HepG2 (cell line): ENCODE results near the gene HELZ2. TPM values are rescaled to one million over a fixed set of nuclear protein-coding genes. Genes with fewer than 3 reads are reported as not detected.

ENCODE experiments used
- ATAC-seq: fragments of 200-7000 bp; cut with Tn5 transposase; 3 replicates; pipeline ENCODE4 v1.9.1; 2020; ENCODE audit warnings: mild to moderate bottlenecking, moderate library complexity
- BruUV-seq: library from RNA; stranded (reverse); fragments of 400-500 nt; replicated peaks from 2 replicates; lab custom pipeline; 2021; lab: Mats Ljungman, UMichigan
- CTCF ChIA-PET: fragments of 300-600 bp; formaldehyde crosslinking; extraction: SDS; loops from one replicate; lab custom pipeline; 2021; ENCODE audit warnings: low total read pairs, inconsistent platforms, low intra/inter-chr PET ratio; lab: Yijun Ruan, JAX
- POLR2A ChIA-PET: fragments of 350-600 bp; sonication (Branson Sonifier 250); formaldehyde crosslinking; loops from one replicate; lab custom pipeline; 2020; ENCODE audit warnings: antibody characterized with exemption, inconsistent platforms; lab: Yijun Ruan, JAX
- DNase-seq: peaks from one replicate; pipeline ENCODE4 v3.0.0-alpha.2; 2015; ENCODE audit warnings: low spot score
- FAIRE-seq: peaks from 3 replicates; lab custom pipeline; 2011; peaks lifted over from hg19 to GRCh38; lab: Jason Lieb, UNC
- H2AFZ ChIP-seq: one replicate; pipeline ENCODE4 v1.6.1; 2011; ENCODE audit warnings: low read length, inconsistent platforms
- H3K27ac ChIP-seq: fragments of 300-600 bp; 3 replicates; pipeline ENCODE4 v1.8.0; 2011; ENCODE audit warnings: mixed run types, mild to moderate bottlenecking, mixed read lengths, low read length, inconsistent platforms; ENCODE audit not compliant: insufficient read depth; ENCODE audit errors: extremely low read length
- H3K27me3 ChIP-seq, 2 experiments: fragments of 200-600 bp in 1 of 2; 2 replicates in 1 of 2; 3 replicates in 1 of 2; pipeline versions ENCODE4 v1.6.0 to v1.8.0; 2011; ENCODE audit warnings: low read length in 2 of 2, mild to moderate bottlenecking in 2 of 2, moderate library complexity in 2 of 2, inconsistent platforms in 1 of 2; ENCODE audit not compliant: insufficient read depth in 2 of 2, control insufficient read depth in 1 of 2
- H3K36me3 ChIP-seq, 2 experiments: fragments of 200-600 bp in 1 of 2; replicated peaks in 1 of 2; 2 replicates in 1 of 2; 3 replicates in 1 of 2; pipeline versions ENCODE4 v1.5.1 to v1.8.0; 2011; ENCODE audit warnings: low read length in 2 of 2, inconsistent platforms in 1 of 2; ENCODE audit not compliant: insufficient read depth in 2 of 2, control insufficient read depth in 1 of 2
- H3K4me1 ChIP-seq: 2 replicates; pipeline ENCODE4 v1.5.1; 2012; ENCODE audit warnings: low read length, inconsistent platforms; ENCODE audit not compliant: insufficient read depth
- H3K4me2 ChIP-seq: 2 replicates; pipeline ENCODE4 v1.6.0; 2011; ENCODE audit warnings: low read depth, low read length, inconsistent platforms
- H3K4me3 ChIP-seq, 3 experiments: fragments of 200-600 bp in 1 of 3; sonication (generic), shearing (Covaris generic) in 1 of 3; replicated peaks in 1 of 3; 2 replicates each; pipeline ENCODE4 v1.5.1; 2011 to 2016; ENCODE audit warnings: low read length in 3 of 3, inconsistent platforms in 2 of 3, low read depth in 2 of 3, mild to moderate bottlenecking in 2 of 3, control low read depth in 1 of 3, mixed read lengths in 1 of 3; ENCODE audit not compliant: insufficient read depth in 1 of 3
- H3K79me2 ChIP-seq: one replicate; pipeline ENCODE4 v1.6.1; 2011; ENCODE audit warnings: low read length, inconsistent platforms; ENCODE audit not compliant: insufficient read depth
- H3K9ac ChIP-seq: 2 replicates; pipeline ENCODE4 v1.6.0; 2011; ENCODE audit warnings: mild to moderate bottlenecking, low read depth, low read length, inconsistent platforms; ENCODE audit not compliant: insufficient read depth
- H3K9me3 ChIP-seq: 2 replicates; pipeline ENCODE4 v1.5.1; 2012; ENCODE audit warnings: mild to moderate bottlenecking, low read length
- H4K20me1 ChIP-seq: 2 replicates; pipeline ENCODE4 v1.6.0; 2011; ENCODE audit warnings: inconsistent platforms, mild to moderate bottlenecking, low read length, moderate library complexity; ENCODE audit not compliant: insufficient read depth
- DZIP1 ChIP-seq: sonication (generic); formaldehyde crosslinking; IDR thresholded peaks from 2 replicates; pipeline ENCODE4 v1.5.0; 2020; ENCODE audit warnings: mild to moderate bottlenecking, missing genetic modification reagents
- GABPA ChIP-seq, 2 experiments: IDR thresholded peaks; 2 replicates each; pipeline ENCODE4 v1.6.1; 2011 to 2016; ENCODE audit warnings: low read depth in 2 of 2, low read length in 1 of 2, missing biosample characterization in 1 of 2, missing genetic modification characterization in 1 of 2
- HCFC1 ChIP-seq: fragments of 150-350 bp; IDR thresholded peaks from 2 replicates; pipeline ENCODE4 v1.6.1; 2014; ENCODE audit warnings: low read depth, low read length
- MTA1 ChIP-seq: sonication (generic); formaldehyde crosslinking; IDR thresholded peaks from 2 replicates; pipeline ENCODE4 v1.4.0; 2020; ENCODE audit warnings: missing genetic modification reagents, mild to moderate bottlenecking, borderline replicate concordance
- TRIM22 ChIP-seq: fragments of 450-650 bp; IDR thresholded peaks from 2 replicates; pipeline ENCODE4 v1.6.1; 2017
- ZNF333 ChIP-seq: sonication (generic); formaldehyde crosslinking; IDR thresholded peaks from 2 replicates; pipeline ENCODE4 v1.4.0; 2020; ENCODE audit warnings: mild to moderate bottlenecking, missing genetic modification reagents, borderline replicate concordance
- ZNF556 ChIP-seq: sonication (generic); formaldehyde crosslinking; IDR thresholded peaks from 2 replicates; pipeline ENCODE4 v1.4.0; 2020; ENCODE audit warnings: mild to moderate bottlenecking, missing genetic modification reagents, borderline replicate concordance
- ZNF883 ChIP-seq: sonication (generic); formaldehyde crosslinking; IDR thresholded peaks from 2 replicates; pipeline ENCODE4 v1.5.1; 2020; ENCODE audit warnings: mild to moderate bottlenecking, missing genetic modification reagents; ENCODE audit errors: not compliant biosample characterization
- WGBS: methylation state at CpG from one replicate; pipeline ENCODE4 v1.1.6; 2017; ENCODE audit warnings: low lambda C conversion rate; 5-methylcytosine and 5-hydroxymethylcytosine counted together
- in situ Hi-C: cut with HindIII; loops from 2 replicates; pipeline ENCODE4 v1.10.0; 2017; ENCODE audit warnings: low pct_unique_long_range_greater_than_20kb; ENCODE audit not compliant: extremely low pct_ligation_motif_present
- intact Hi-C: fragments of 100-400 bp; cut with micrococcal nuclease; formaldehyde crosslinking; loops from one replicate; pipeline ENCODE4 v1.10.0; 2022; ENCODE audit not compliant: unreplicated experiment
- polyA plus RNA-seq, 8 experiments: library from polyadenylated mRNA; depleted of rRNA in 3 of 8; stranded (reverse) in 7 of 8; unstranded in 1 of 8; fragments of >200 nt; fragmentation: Illumina TruSeq in 4 of 8; extraction: Trizol in 4 of 8; gene quantifications; 2 replicates each; pipeline versions ENCODE4 v1.2.1 to v1.2.3, GENCODE V29; 2011 to 2016; ENCODE audit warnings: low read depth in 4 of 8, missing spikeins in 1 of 8, mixed read lengths in 1 of 8; ENCODE audit not compliant: insufficient read depth in 1 of 8
- total RNA-seq, 5 experiments: library from RNA; depleted of rRNA; stranded (reverse); fragments of >200 nt; fragmentation: Illumina TruSeq; extraction: Trizol; gene quantifications; 2 replicates each; pipeline ENCODE4 v1.2.3, GENCODE V29; 2016; ENCODE audit warnings: low read depth in 1 of 5
- TF ChIP-seq, protein P1 (sequence below): sonication (generic); formaldehyde crosslinking; IDR thresholded peaks from 2 replicates; pipeline ENCODE4 v1.5.1; 2020; ENCODE audit warnings: mild to moderate bottlenecking, missing genetic modification reagents, moderate library complexity

Gene HELZ2
- total and polyA plus RNA-seq, 2 of the 13 experiments (the other 11 are each of a cell fraction or from before 2014, with no cell fraction given): 9.6 to 10.1 TPM

DNA sequence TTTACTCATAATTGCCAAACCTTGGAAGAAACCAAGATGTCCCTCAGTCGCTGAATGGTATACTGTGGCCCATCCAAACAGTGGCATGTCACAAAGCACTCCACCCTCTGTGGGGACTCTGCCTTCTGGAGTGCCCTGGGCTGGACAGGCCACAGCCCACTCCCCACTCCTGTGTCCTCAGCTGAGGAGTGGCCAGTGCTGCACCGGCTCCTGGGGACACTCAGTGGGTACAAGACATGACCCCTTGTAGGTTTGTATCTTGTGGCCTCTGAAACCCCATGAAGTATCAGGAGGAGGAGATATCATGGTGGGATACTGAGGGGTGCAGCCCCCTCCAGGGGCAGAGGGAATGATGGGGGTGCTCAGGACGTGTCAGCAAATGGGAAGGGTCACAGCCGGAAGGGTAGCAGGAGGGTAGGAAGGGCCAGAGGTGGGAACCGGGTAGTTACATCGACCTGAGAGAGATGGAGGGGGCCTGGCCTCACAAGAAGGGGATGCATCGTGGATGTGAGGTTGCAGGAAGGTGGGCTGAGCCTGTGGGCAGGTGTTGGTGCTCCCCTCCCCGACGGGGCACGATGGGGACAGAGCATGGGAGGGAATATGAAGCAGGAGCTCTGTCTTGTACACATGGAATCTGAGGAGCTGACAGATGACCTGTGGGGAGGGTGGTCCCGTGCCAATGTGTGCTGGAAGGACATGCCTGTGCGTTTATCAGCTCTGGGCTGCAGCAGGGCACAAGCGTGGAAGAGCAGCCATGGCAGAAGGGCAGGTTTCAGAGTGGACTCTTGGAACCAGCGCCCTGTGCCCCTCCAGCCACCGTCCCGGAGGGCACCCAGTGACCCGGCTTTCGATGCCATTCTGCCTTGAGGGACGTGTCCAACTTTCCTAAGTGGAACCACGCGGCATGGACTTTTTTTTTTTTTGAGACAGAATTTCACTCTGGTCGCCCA lies 11.9 kb upstream of the HELZ2 start:
- peaks cover 4 to 6% of the 10 kb centered on the region in 2 experiments; a peak in 3 of 5 replicates for H3K36me3 ChIP-seq
- no peak overlapping the region for H3K27ac ChIP-seq
- no peak overlapping the region for H3K4me3 ChIP-seq
- no peaks in the 10 kb centered on the region for H3K79me2 ChIP-seq
- peaks cover 0 to 12% of the 10 kb centered on the region in 2 experiments; a peak in 2 of 5 replicates for H3K27me3 ChIP-seq
- H3K9ac ChIP-seq: no peak overlapping the region
- BruUV-seq: no TSS peak
- intact Hi-C loops: no loop called here
- ATAC-seq (no peak), DNase-seq (no peak), FAIRE-seq (no peak)
- H2AFZ ChIP-seq: no peak overlapping the region
- ChIA-PET CTCF (no interaction called here), POLR2A (no interaction called here)
- no peaks in the 10 kb centered on the region for H4K20me1 ChIP-seq
- TF ChIP-seq ZNF556 (CRISPR knock-in tag): no peak
- 0 out of 2 replicates have a peak, but pooled peaks have one; percentile 15 for TF ChIP-seq MTA1 (CRISPR knock-in tag)
- 0 out of 2 replicates have a peak, but pooled peaks have one; percentile 48 for TF ChIP-seq ZNF333 (CRISPR knock-in tag)
- 0 out of 2 replicates have a peak, but pooled peaks have one; percentile 6 for TF ChIP-seq GABPA (IDR thresholded peaks at IDR 0.05; ENCODE audit: low read depth, low read length)
- TF ChIP-seq GABPA (CRISPR knock-in tag; IDR thresholded peaks at IDR 0.05; ENCODE audit: low read depth): no peak
- TF ChIP-seq, protein P1, sequence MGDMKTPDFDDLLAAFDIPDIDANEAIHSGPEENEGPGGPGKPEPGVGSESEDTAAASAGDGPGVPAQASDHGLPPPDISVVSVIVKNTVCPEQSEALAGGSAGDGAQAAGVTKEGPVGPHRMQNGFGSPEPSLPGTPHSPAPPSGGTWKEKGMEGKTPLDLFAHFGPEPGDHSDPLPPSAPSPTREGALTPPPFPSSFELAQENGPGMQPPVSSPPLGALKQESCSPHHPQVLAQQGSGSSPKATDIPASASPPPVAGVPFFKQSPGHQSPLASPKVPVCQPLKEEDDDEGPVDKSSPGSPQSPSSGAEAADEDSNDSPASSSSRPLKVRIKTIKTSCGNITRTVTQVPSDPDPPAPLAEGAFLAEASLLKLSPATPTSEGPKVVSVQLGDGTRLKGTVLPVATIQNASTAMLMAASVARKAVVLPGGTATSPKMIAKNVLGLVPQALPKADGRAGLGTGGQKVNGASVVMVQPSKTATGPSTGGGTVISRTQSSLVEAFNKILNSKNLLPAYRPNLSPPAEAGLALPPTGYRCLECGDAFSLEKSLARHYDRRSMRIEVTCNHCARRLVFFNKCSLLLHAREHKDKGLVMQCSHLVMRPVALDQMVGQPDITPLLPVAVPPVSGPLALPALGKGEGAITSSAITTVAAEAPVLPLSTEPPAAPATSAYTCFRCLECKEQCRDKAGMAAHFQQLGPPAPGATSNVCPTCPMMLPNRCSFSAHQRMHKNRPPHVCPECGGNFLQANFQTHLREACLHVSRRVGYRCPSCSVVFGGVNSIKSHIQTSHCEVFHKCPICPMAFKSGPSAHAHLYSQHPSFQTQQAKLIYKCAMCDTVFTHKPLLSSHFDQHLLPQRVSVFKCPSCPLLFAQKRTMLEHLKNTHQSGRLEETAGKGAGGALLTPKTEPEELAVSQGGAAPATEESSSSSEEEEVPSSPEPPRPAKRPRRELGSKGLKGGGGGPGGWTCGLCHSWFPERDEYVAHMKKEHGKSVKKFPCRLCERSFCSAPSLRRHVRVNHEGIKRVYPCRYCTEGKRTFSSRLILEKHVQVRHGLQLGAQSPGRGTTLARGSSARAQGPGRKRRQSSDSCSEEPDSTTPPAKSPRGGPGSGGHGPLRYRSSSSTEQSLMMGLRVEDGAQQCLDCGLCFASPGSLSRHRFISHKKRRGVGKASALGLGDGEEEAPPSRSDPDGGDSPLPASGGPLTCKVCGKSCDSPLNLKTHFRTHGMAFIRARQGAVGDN: peak; percentile 4; the same call in 1 of the 2 replicates
- no peak for TF ChIP-seq TRIM22
- TF ChIP-seq ZNF883 (CRISPR knock-in tag): peak; percentile 55
- 0 out of 2 replicates have a peak, but pooled peaks have one; percentile 51 for TF ChIP-seq DZIP1
- no peak for TF ChIP-seq HCFC1
- peaks cover 37% of the 10 kb centered on the region for H3K4me1 ChIP-seq
- WGBS: 59% methylated on average over 22 of the region's 22 CpGs
- in situ Hi-C loops: no loop called here
- no peaks in the 10 kb centered on the region for H3K9me3 ChIP-seq
- no peak overlapping the region for H3K4me2 ChIP-seq
